IMR-90 (cell line): Measurements from ENCODE around the gene EXOSC3. TPM values are rescaled to one million over a fixed set of nuclear protein-coding genes. Genes with fewer than 3 reads are reported as not detected.

ENCODE experiments used
- ATAC-seq: fragments of 200-7000 bp; cut with Tn5 transposase; 2 replicates; pipeline ENCODE4 v1.9.1; 2020; ENCODE audit warnings: low read depth, mild to moderate bottlenecking, moderate library complexity
- BruUV-seq: library from RNA; stranded (reverse); fragments of 400-500 nt; replicated peaks from 2 replicates; lab custom pipeline; 2021; lab: Mats Ljungman, UMichigan
- CTCF ChIA-PET: fragments of 300-600 bp; formaldehyde crosslinking; extraction: SDS; loops from one replicate; lab custom pipeline; 2021; ENCODE audit warnings: antibody characterized with exemption; lab: Yijun Ruan, JAX
- POLR2A ChIA-PET: fragments of 300-600 bp; sonication (Branson Sonifier 250); formaldehyde crosslinking; loops from one replicate; lab custom pipeline; 2022; ENCODE audit warnings: antibody characterized with exemption; ENCODE audit not compliant: unreplicated experiment; lab: Charles Lee
- DNase-seq: peaks from one replicate; pipeline ENCODE4 v3.0.0; 2013
- H2AFZ ChIP-seq: replicated peaks from 2 replicates; pipeline ENCODE3; 2013; ENCODE audit warnings: low read length, mild to moderate bottlenecking; ENCODE audit not compliant: poor library complexity
- H2AK5ac ChIP-seq: 2 replicates; pipeline ENCODE4 v1.6.1; 2013; ENCODE audit warnings: low read depth, low read length, inconsistent platforms
- H2AK9ac ChIP-seq: replicated peaks from 2 replicates; pipeline ENCODE3; 2013; ENCODE audit warnings: mild to moderate bottlenecking, low read depth, low read length, moderate library complexity; ENCODE audit not compliant: poor library complexity
- H2BK120ac ChIP-seq: 2 replicates; pipeline ENCODE4 v1.6.1; 2013; ENCODE audit warnings: low read depth, low read length, inconsistent platforms
- H2BK15ac ChIP-seq: 3 replicates; pipeline ENCODE4 v1.6.1; 2013; ENCODE audit warnings: low read depth, low read length, inconsistent platforms
- H2BK20ac ChIP-seq: 2 replicates; pipeline ENCODE4 v1.6.1; 2013; ENCODE audit warnings: low read depth, mild to moderate bottlenecking, inconsistent platforms, low read length, moderate library complexity
- H2BK5ac ChIP-seq: 2 replicates; pipeline ENCODE4 v1.6.1; 2013; ENCODE audit warnings: mild to moderate bottlenecking, low read depth, low read length, inconsistent platforms; ENCODE audit not compliant: poor library complexity, severe bottlenecking
- H3K14ac ChIP-seq: replicated peaks from 2 replicates; pipeline ENCODE4 v1.6.1; 2013; ENCODE audit warnings: low read depth, low read length, inconsistent platforms
- H3K18ac ChIP-seq: 2 replicates; pipeline ENCODE4 v1.6.1; 2013; ENCODE audit warnings: low read depth, low read length, control low read depth
- H3K23ac ChIP-seq: 2 replicates; pipeline ENCODE4 v1.6.1; 2013; ENCODE audit warnings: low read depth, low read length, inconsistent platforms
- H3K27ac ChIP-seq: 2 replicates; pipeline ENCODE4 v1.5.1; 2013; ENCODE audit warnings: mild to moderate bottlenecking, control low read depth, low read length; ENCODE audit not compliant: insufficient read depth
- H3K27me3 ChIP-seq: 2 replicates; pipeline ENCODE4 v1.6.1; 2013; ENCODE audit warnings: low read length; ENCODE audit not compliant: control insufficient read depth, insufficient read depth
- H3K36me3 ChIP-seq: 2 replicates; pipeline ENCODE4 v1.6.1; 2013; ENCODE audit warnings: low read length, mixed read lengths; ENCODE audit not compliant: control insufficient read depth, insufficient read depth
- H3K4ac ChIP-seq: 2 replicates; pipeline ENCODE4 v1.6.1; 2013; ENCODE audit warnings: low read depth, low read length, inconsistent platforms
- H3K4me1 ChIP-seq: 2 replicates; pipeline ENCODE4 v1.6.1; 2013; ENCODE audit warnings: low read length, mixed read lengths; ENCODE audit not compliant: control insufficient read depth, insufficient read depth
- H3K4me2 ChIP-seq: 2 replicates; pipeline ENCODE4 v1.6.1; 2013; ENCODE audit warnings: low read depth, mild to moderate bottlenecking, control low read depth, low read length, moderate library complexity
- H3K4me3 ChIP-seq: 2 replicates; pipeline ENCODE4 v1.5.1; 2013; ENCODE audit warnings: low read depth, mild to moderate bottlenecking, control low read depth, low read length, moderate library complexity; ENCODE audit not compliant: insufficient read depth
- H3K56ac ChIP-seq: 2 replicates; pipeline ENCODE4 v1.6.1; 2013; ENCODE audit warnings: low read length, inconsistent platforms; ENCODE audit not compliant: insufficient read depth; ENCODE audit errors: extremely low read depth
- H3K79me1 ChIP-seq, 2 experiments: 2 replicates each; pipeline ENCODE4 v1.6.1; 2013; ENCODE audit warnings: low read length in 2 of 2, inconsistent platforms in 1 of 2, low read depth in 1 of 2
- H3K9ac ChIP-seq: 2 replicates; pipeline ENCODE4 v1.6.1; 2013; ENCODE audit warnings: low read depth, low read length, control low read depth
- H3K9me1 ChIP-seq: 2 replicates; pipeline ENCODE4 v1.6.1; 2013; ENCODE audit warnings: low read length, inconsistent platforms; ENCODE audit not compliant: insufficient read depth
- H3K9me3 ChIP-seq: 2 replicates; pipeline ENCODE4 v1.6.1; 2013; ENCODE audit warnings: low read length; ENCODE audit not compliant: control insufficient read depth, insufficient read depth
- H4K20me1 ChIP-seq: 2 replicates; pipeline ENCODE4 v1.6.1; 2013; ENCODE audit warnings: low read length, inconsistent platforms; ENCODE audit not compliant: insufficient read depth
- H4K5ac ChIP-seq: 2 replicates; pipeline ENCODE4 v1.6.1; 2013; ENCODE audit warnings: mild to moderate bottlenecking, low read depth, low read length, control low read depth
- H4K8ac ChIP-seq, 2 experiments: 2 replicates each; pipeline ENCODE4 v1.6.1; 2013; ENCODE audit warnings: low read depth in 2 of 2, low read length in 2 of 2, control low read depth in 1 of 2, inconsistent platforms in 1 of 2
- H4K91ac ChIP-seq: 2 replicates; pipeline ENCODE4 v1.6.1; 2013; ENCODE audit warnings: low read depth, low read length, inconsistent platforms; ENCODE audit not compliant: insufficient read depth
- BHLHE40 ChIP-seq: fragments of 150-350 bp; IDR thresholded peaks from 2 replicates; pipeline ENCODE4 v1.6.1; 2016; ENCODE audit warnings: mild to moderate bottlenecking, low read depth, low read length
- CEBPB ChIP-seq: IDR thresholded peaks from 2 replicates; pipeline ENCODE4 v1.6.1; 2012; ENCODE audit warnings: low read depth, low read length, improper control_type of control experiment
- CHD1 ChIP-seq: IDR thresholded peaks from 2 replicates; pipeline ENCODE4 v1.6.1; 2012; ENCODE audit warnings: low read depth, low read length, improper control_type of control experiment
- CTCF ChIP-seq: conservative IDR thresholded peaks from 2 replicates; pipeline ENCODE4 v1.5.1; 2012; ENCODE audit warnings: mild to moderate bottlenecking, low read depth, low read length, improper control_type of control experiment
- FOS ChIP-seq: fragments of 150-350 bp; IDR thresholded peaks from 2 replicates; pipeline ENCODE4 v1.6.1; 2016; ENCODE audit warnings: low read depth, low read length
- MAFK ChIP-seq: IDR thresholded peaks from 2 replicates; pipeline ENCODE4 v1.6.1; 2012; ENCODE audit warnings: low read depth, low read length, improper control_type of control experiment
- MAZ ChIP-seq: IDR thresholded peaks from 2 replicates; pipeline ENCODE4 v1.6.1; 2012; ENCODE audit warnings: low read depth, mild to moderate bottlenecking, low read length, improper control_type of control experiment, moderate library complexity, borderline replicate concordance
- MXI1 ChIP-seq: IDR thresholded peaks from 2 replicates; pipeline ENCODE4 v1.6.1; 2012; ENCODE audit warnings: low read depth, mild to moderate bottlenecking, low read length, moderate library complexity, borderline replicate concordance
- NFE2L2 ChIP-seq: fragments of 150-350 bp; IDR thresholded peaks from 2 replicates; pipeline ENCODE4 v1.6.1; 2016; ENCODE audit warnings: low read depth, mild to moderate bottlenecking, low read length
- POLR2A ChIP-seq: IDR thresholded peaks from 2 replicates; pipeline ENCODE4 v1.6.1; 2012; ENCODE audit warnings: mild to moderate bottlenecking, low read depth, low read length
- RAD21 ChIP-seq: IDR thresholded peaks from 2 replicates; pipeline ENCODE4 v1.6.1; 2012; ENCODE audit warnings: low read length, improper control_type of control experiment
- RCOR1 ChIP-seq: IDR thresholded peaks from 2 replicates; pipeline ENCODE4 v1.6.1; 2012; ENCODE audit warnings: mild to moderate bottlenecking, low read length, improper control_type of control experiment; ENCODE audit not compliant: insufficient replicate concordance
- RFX5 ChIP-seq: IDR thresholded peaks from 2 replicates; pipeline ENCODE4 v1.8.0; 2012; ENCODE audit warnings: low read depth, mild to moderate bottlenecking, low read length, moderate library complexity
- SMC3 ChIP-seq: fragments of 150-350 bp; IDR thresholded peaks from 2 replicates; pipeline ENCODE4 v1.6.1; 2016; ENCODE audit warnings: low read depth, mild to moderate bottlenecking, antibody characterized with exemption, low read length, moderate library complexity
- WGBS, 2 experiments: methylation state at CpG; one replicate each; pipeline versions ENCODE4 v1.1.5 to v1.1.7; 2013; ENCODE audit warnings: missing lambda C conversion rate in 2 of 2; ENCODE audit not compliant: insufficient read length in 1 of 2; ENCODE audit errors: extremely low coverage in 2 of 2; 5-methylcytosine and 5-hydroxymethylcytosine counted together
- dilution Hi-C: fragments of 300-500 bp; cut with HindIII; formaldehyde crosslinking; loops from one replicate; pipeline ENCODE4 v1.14.3; 2018; ENCODE audit warnings: low sequenced_read_pairs; ENCODE audit not compliant: unreplicated experiment
- in situ Hi-C: fragments of 300-500 bp; cut with MboI; formaldehyde crosslinking; loops from 3 replicates; pipeline ENCODE4 v1.14.3; 2019; ENCODE audit warnings: low sequenced_read_pairs, inconsistent platforms, mixed read lengths
- intact Hi-C: fragments of 100-400 bp; cut with micrococcal nuclease; formaldehyde crosslinking; loops from 2 replicates; pipeline ENCODE4 v1.10.0; 2022
- polyA plus RNA-seq, 3 experiments: library from polyadenylated mRNA; depleted of rRNA; stranded (reverse); fragments of >200 nt; gene quantifications; 2 replicates each; pipeline ENCODE4 v1.2.3, GENCODE V29; 2012; ENCODE audit warnings: low replicate concordance in 1 of 3
- total RNA-seq: library from RNA; depleted of rRNA; stranded (reverse); fragments of >200 nt; gene quantifications from 2 replicates; pipeline ENCODE4 v1.2.3, GENCODE V29; 2012

The EXOSC3 gene
- total and polyA plus RNA-seq, 2 of the 4 experiments (the other 2 are of a cell fraction), result 27.1 to 28.9 TPM

GRCh38 chr9:37730256-37730655 lies 54.6 kb downstream of the EXOSC3 start:
- Histone ChIP-seq H3K27me3 (peaks cover 43% of the 10 kb centered on the region), H2BK15ac (no peak overlapping the region), H3K56ac (no peak overlapping the region), H2AK5ac (no peak overlapping the region), H4K5ac (no peak overlapping the region), H3K9ac (no peak overlapping the region), H2BK120ac (no peak overlapping the region), H2BK5ac (no peak overlapping the region), H3K4me3 (no peak overlapping the region), H3K9me1 (peaks cover 2% of the 10 kb centered on the region; the same call in 1 of the 2 replicates), H3K36me3 (no peaks in the 10 kb centered on the region), H3K23ac (no peak overlapping the region), H3K14ac (no peak overlapping the region), H4K20me1 (no peaks in the 10 kb centered on the region), H4K8ac (no peak overlapping the region), H2BK20ac (no peak overlapping the region), H3K79me1 (no peaks in the 10 kb centered on the region), H2AFZ (no peak overlapping the region), H4K91ac (no peak overlapping the region), H3K4ac (no peak overlapping the region), H2AK9ac (no peak overlapping the region), H3K4me1 (no peaks in the 10 kb centered on the region; the same call in 1 of the 2 replicates), H3K27ac (no peak overlapping the region), H3K9me3 (no peaks in the 10 kb centered on the region), H3K4me2 (no peak overlapping the region), H3K18ac (no peak overlapping the region)
- ATAC-seq (no peak), DNase-seq (peak; percentile 6)
- no peak for TF ChIP-seq RFX5
- no peak for TF ChIP-seq RAD21
- no peak for TF ChIP-seq SMC3
- TF ChIP-seq RCOR1, result no peak
- no peak for TF ChIP-seq CHD1
- no peak for TF ChIP-seq CEBPB
- no peak for TF ChIP-seq FOS
- no peak for TF ChIP-seq MXI1
- TF ChIP-seq MAFK, result no peak
- TF ChIP-seq MAZ, result no peak
- no peak for TF ChIP-seq CTCF
- TF ChIP-seq POLR2A, result no peak
- no peak for TF ChIP-seq NFE2L2
- TF ChIP-seq BHLHE40, result no peak
- no CpG with 5 or more reads among the region's 3 CpGs for WGBS, 2 experiments
- intact Hi-C loops, result no loop called here
- in situ Hi-C loops, result no loop called here
- dilution Hi-C loops, result no loop called here
- BruUV-seq, result no TSS peak
- POLR2A ChIA-PET, result interaction anchor here (0.5 kb wide), 1 partner anchor 25 kb away, joined by 3 read pairs; no protein-coding TSS in a partner anchor
- CTCF ChIA-PET, result no interaction called here
